ENCODE measurements around the gene DNAJA4. TPM values are rescaled to one million over a fixed set of nuclear protein-coding genes. Genes with fewer than 3 reads are reported as not detected.

DNAJA4 gene
- total and polyA plus RNA-seq, 8 donors: 2.3 to 16.1 (median 5.6) TPM

- 15 to 21% methylated on average over 9 of the region's 9 CpGs for WGBS, 2 donors
- ATAC-seq: peak; percentile 67 to 93 (median 91)
Observed at GRCh38 chr15:78308422-78309032, 44.2 kb downstream of the DNAJA4 start.

GRCh38 chr15:78311292-78311691 lies 46.9 kb downstream of the DNAJA4 start:
- FAIRE-seq (no peak), ATAC-seq (peak in 3 of 4 donors; percentile 33 to 82 (median 48)), DNase-seq (no peak)
- intact Hi-C loops (cut with DNase I): loop anchor here in 2 of 3 donors (5.0 to 10.0 kb wide), 2 partner anchors 111 to 114 kb away; no protein-coding TSS in a partner anchor
- no peak for TF ChIP-seq CTCF (IDR thresholded peaks at IDR 0.05)
- no peak overlapping the region for H3K4me3 ChIP-seq
- no peaks in the 10 kb centered on the region for H3K9me3 ChIP-seq
- no peaks in the 10 kb centered on the region for H3K27me3 ChIP-seq
- WGBS, 2 donors: 25 to 31% methylated on average over 3 of the region's 3 CpGs
- no peak overlapping the region for H3K27ac ChIP-seq
- no peaks in the 10 kb centered on the region for H3K4me1 ChIP-seq
- H3K36me3 ChIP-seq: no peaks in the 10 kb centered on the region

More at GRCh38 chr15:78308422-78309032, 44.2 kb downstream of the DNAJA4 start:
- FAIRE-seq: no peak
- TF ChIP-seq CTCF (IDR thresholded peaks at IDR 0.05): peak; percentile 12 to 68 (median 57)
- H3K27ac ChIP-seq: no peak overlapping the region
- no peaks in the 10 kb centered on the region for H3K36me3 ChIP-seq
- no peaks in the 10 kb centered on the region for H3K27me3 ChIP-seq
- intact Hi-C loops (cut with DNase I): loop anchor here (10.0 kb wide), 2 partner anchors 116 to 166 kb away; no protein-coding TSS in a partner anchor
- H3K9me3 ChIP-seq: no peaks in the 10 kb centered on the region
- no peak overlapping the region for H3K4me3 ChIP-seq
- DNase-seq: peak in 5 of 6 donors; percentile 41 to 83 (median 56)
- no peaks in the 10 kb centered on the region for H3K4me1 ChIP-seq

- FAIRE-seq (no peak), DNase-seq (no peak), ATAC-seq (no peak)
- intact Hi-C loops (cut with DNase I): loop anchor here in 2 of 3 donors (5.0 to 10.0 kb wide), 2 partner anchors 110 to 112 kb away; no protein-coding TSS in a partner anchor
- Histone ChIP-seq H3K27ac (no peak overlapping the region), H3K9me3 (no peaks in the 10 kb centered on the region), H3K27me3 (no peaks in the 10 kb centered on the region), H3K4me1 (no peaks in the 10 kb centered on the region), H3K36me3 (no peaks in the 10 kb centered on the region), H3K4me3 (no peak overlapping the region)
- 79% methylated on average over 4 of the region's 4 CpGs for WGBS, 2 donors
- TF ChIP-seq CTCF (IDR thresholded peaks at IDR 0.05): no peak
Observed at GRCh38 chr15:78312536-78312935, 48.2 kb downstream of the DNAJA4 start.

GRCh38 chr15:78312957-78313356 lies 48.6 kb downstream of the DNAJA4 start:
- no peak for TF ChIP-seq CTCF (IDR thresholded peaks at IDR 0.05)
- intact Hi-C loops (cut with DNase I): loop anchor here in 2 of 3 donors (5.0 to 10.0 kb wide), 2 partner anchors 109 to 112 kb away; no protein-coding TSS in a partner anchor
- WGBS, 2 donors: 62 to 67% methylated on average over 5 of the region's 5 CpGs

GRCh38 chr15:78313383-78313782 lies 49.0 kb downstream of the DNAJA4 start:
- intact Hi-C loops (cut with DNase I): loop anchor here in 2 of 3 donors (5.0 to 10.0 kb wide), 2 partner anchors 109 to 111 kb away; no protein-coding TSS in a partner anchor
- Histone ChIP-seq H3K27ac (no peak overlapping the region), H3K4me3 (no peak overlapping the region), H3K36me3 (no peaks in the 10 kb centered on the region), H3K9me3 (no peaks in the 10 kb centered on the region), H3K4me1 (no peaks in the 10 kb centered on the region), H3K27me3 (no peaks in the 10 kb centered on the region)
- ATAC-seq: no peak
- WGBS, 2 donors: 55 to 72% methylated on average over 8 of the region's 8 CpGs
- no peak for TF ChIP-seq CTCF (IDR thresholded peaks at IDR 0.05)
- DNase-seq: peak in 1 of 6 donors; percentile 30
- no peak for FAIRE-seq

More at GRCh38 chr15:78312957-78313356, 48.6 kb downstream of the DNAJA4 start:
- Histone ChIP-seq H3K27ac (no peak overlapping the region), H3K4me1 (no peaks in the 10 kb centered on the region), H3K4me3 (no peak overlapping the region), H3K27me3 (no peaks in the 10 kb centered on the region), H3K36me3 (no peaks in the 10 kb centered on the region), H3K9me3 (no peaks in the 10 kb centered on the region)
- DNase-seq (no peak), FAIRE-seq (no peak), ATAC-seq (no peak)

Data from pancreas (tissue), 10 donors.